ENCODE results near the gene TAS2R40. TPM values are rescaled to one million over a fixed set of nuclear protein-coding genes. Genes with fewer than 3 reads are reported as not detected.

Gene TAS2R40
- polyA plus RNA-seq, 3 donors: 0.54 TPM; not detected in 2

DNA sequence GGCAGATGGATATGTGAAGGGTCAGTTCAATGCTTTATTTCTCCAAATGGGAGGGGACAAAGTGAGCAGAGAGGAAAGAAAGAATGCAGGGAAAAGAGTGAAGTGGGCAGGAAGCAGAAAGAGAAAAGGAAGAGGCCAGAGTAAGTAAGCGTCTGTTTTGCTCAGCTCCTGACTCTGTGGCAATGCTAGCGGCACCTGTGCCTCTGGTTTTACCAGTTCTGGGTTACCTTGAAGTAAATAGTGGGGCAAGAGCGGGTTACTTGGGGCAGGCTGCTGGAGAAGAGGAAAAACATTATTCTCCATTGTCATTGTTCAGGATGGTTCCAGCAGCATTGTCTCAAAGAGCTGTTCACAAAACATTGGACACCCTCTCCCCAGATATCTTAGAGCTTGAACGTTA lies 1.9 kb downstream of the TAS2R40 start:
- intact Hi-C loops (cut with micrococcal nuclease): no loop called here
- H4K20me1 ChIP-seq (ENCODE audit: insufficient read depth, low read length): no peaks in the 10 kb centered on the region
- TF ChIP-seq, protein P1, sequence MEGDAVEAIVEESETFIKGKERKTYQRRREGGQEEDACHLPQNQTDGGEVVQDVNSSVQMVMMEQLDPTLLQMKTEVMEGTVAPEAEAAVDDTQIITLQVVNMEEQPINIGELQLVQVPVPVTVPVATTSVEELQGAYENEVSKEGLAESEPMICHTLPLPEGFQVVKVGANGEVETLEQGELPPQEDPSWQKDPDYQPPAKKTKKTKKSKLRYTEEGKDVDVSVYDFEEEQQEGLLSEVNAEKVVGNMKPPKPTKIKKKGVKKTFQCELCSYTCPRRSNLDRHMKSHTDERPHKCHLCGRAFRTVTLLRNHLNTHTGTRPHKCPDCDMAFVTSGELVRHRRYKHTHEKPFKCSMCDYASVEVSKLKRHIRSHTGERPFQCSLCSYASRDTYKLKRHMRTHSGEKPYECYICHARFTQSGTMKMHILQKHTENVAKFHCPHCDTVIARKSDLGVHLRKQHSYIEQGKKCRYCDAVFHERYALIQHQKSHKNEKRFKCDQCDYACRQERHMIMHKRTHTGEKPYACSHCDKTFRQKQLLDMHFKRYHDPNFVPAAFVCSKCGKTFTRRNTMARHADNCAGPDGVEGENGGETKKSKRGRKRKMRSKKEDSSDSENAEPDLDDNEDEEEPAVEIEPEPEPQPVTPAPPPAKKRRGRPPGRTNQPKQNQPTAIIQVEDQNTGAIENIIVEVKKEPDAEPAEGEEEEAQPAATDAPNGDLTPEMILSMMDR (IDR thresholded peaks at IDR 0.05): no peak
- H3K9me3 ChIP-seq (replicated peaks in 1 of 2; ENCODE audit: control insufficient read depth in 1 of 2, insufficient read depth in 1 of 2, low read length in 2 of 2): no peaks in the 10 kb centered on the region
- no peaks in the 10 kb centered on the region for H3K79me2 ChIP-seq (ENCODE audit: insufficient read depth, low read length)
- 62% methylated on average over 3 of the region's 4 CpGs for WGBS (ENCODE audit: insufficient coverage)
- Mint-ChIP-seq H3K27ac (peak overlapping the region in 6 of 7 donors; percentile 1 to 95 (median 92)), H3K4me1 (peaks cover 54% of the 10 kb centered on the region), H3K36me3 (peaks cover 0 to 9% of the 10 kb centered on the region in 2 donors), H3K9me3 (peaks cover 0 to 3% (median 0%) of the 10 kb centered on the region in 7 donors), H3K4me3 (no peak overlapping the region), H3K27me3 (ENCODE audit: low read depth in 3 of 3) (peaks cover 0 to 5% (median 4%) of the 10 kb centered on the region in 3 donors)
- no peak overlapping the region for H3K4me3 ChIP-seq (replicated peaks in 1 of 3; ENCODE audit: low read depth in 2 of 3, low read length in 3 of 3)
- no peak overlapping the region for H3K4me2 ChIP-seq (replicated peaks; ENCODE audit: extremely low read depth, low read length, poor library complexity, severe bottlenecking)
- H3K27ac ChIP-seq (ENCODE audit: low read depth in 1 of 2, low read length in 2 of 2): peak overlapping the region in 1 of 2 donors; percentile 81
- no peak overlapping the region for H3K9ac ChIP-seq (ENCODE audit: insufficient read depth, low read length, poor library complexity, severe bottlenecking)
- H3K36me3 ChIP-seq (replicated peaks in 1 of 2; ENCODE audit: control insufficient read depth in 1 of 2, insufficient read depth in 2 of 2, low read length in 2 of 2): no peaks in the 10 kb centered on the region
- no peak overlapping the region for H2AFZ ChIP-seq (ENCODE audit: insufficient read depth, low read depth, low read length, poor library complexity, severe bottlenecking)
- no peaks in the 10 kb centered on the region for H3K27me3 ChIP-seq (ENCODE audit: control insufficient read depth in 2 of 2, insufficient read depth in 2 of 2, low read length in 2 of 2)
- H3K4me1 ChIP-seq (ENCODE audit: control insufficient read depth in 1 of 2, insufficient read depth in 2 of 2, low read length in 2 of 2): peaks cover 40 to 42% of the 10 kb centered on the region in 2 donors
- DNase-seq: no peak

DNA sequence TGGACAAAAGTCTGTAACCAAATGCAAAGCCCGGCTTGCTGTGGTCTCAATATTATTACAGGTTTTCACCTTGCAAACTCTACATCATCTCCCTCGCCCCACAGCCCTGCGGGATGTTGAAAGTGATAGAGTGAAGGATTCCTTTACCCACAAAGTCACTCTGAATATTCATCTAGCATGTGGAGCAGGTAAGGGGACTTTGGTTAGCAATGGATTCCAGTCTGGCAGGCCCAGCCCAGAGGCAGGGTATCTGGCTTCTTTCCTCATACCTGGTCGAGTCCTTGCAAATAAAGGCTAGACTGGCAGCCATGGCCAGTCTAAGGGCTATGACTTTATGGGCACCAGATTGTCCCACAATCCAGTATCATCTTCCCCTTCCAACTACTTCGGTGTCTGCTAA lies 3.2 kb downstream of the TAS2R40 start:
- WGBS (ENCODE audit: insufficient coverage): 100% methylated on average over 2 of the region's 5 CpGs
- no peaks in the 10 kb centered on the region for H3K36me3 ChIP-seq (replicated peaks in 1 of 2; ENCODE audit: control insufficient read depth in 1 of 2, insufficient read depth in 2 of 2, low read length in 2 of 2)
- H3K9me3 ChIP-seq (replicated peaks in 1 of 2; ENCODE audit: control insufficient read depth in 1 of 2, insufficient read depth in 1 of 2, low read length in 2 of 2): no peaks in the 10 kb centered on the region
- H3K9ac ChIP-seq (ENCODE audit: insufficient read depth, low read length, poor library complexity, severe bottlenecking): no peak overlapping the region
- Mint-ChIP-seq H3K36me3 (peaks cover 0 to 9% of the 10 kb centered on the region in 2 donors), H3K9me3 (peaks cover 0 to 3% (median 0%) of the 10 kb centered on the region in 7 donors), H3K27ac (no peak overlapping the region), H3K4me1 (peaks cover 50% of the 10 kb centered on the region), H3K27me3 (ENCODE audit: low read depth in 3 of 3) (peaks cover 0 to 5% (median 4%) of the 10 kb centered on the region in 3 donors), H3K4me3 (no peak overlapping the region)
- TF ChIP-seq, protein P1 (IDR thresholded peaks at IDR 0.05): no peak
- no peak for DNase-seq
- H3K4me3 ChIP-seq (replicated peaks in 1 of 3; ENCODE audit: low read depth in 2 of 3, low read length in 3 of 3): no peak overlapping the region
- peaks cover 40 to 41% of the 10 kb centered on the region in 2 donors for H3K4me1 ChIP-seq (ENCODE audit: control insufficient read depth in 1 of 2, insufficient read depth in 2 of 2, low read length in 2 of 2)
- H3K27ac ChIP-seq (ENCODE audit: low read depth in 1 of 2, low read length in 2 of 2): no peak overlapping the region
- no peak overlapping the region for H3K4me2 ChIP-seq (replicated peaks; ENCODE audit: extremely low read depth, low read length, poor library complexity, severe bottlenecking)
- no peaks in the 10 kb centered on the region for H3K79me2 ChIP-seq (ENCODE audit: insufficient read depth, low read length)
- H3K27me3 ChIP-seq (ENCODE audit: control insufficient read depth in 2 of 2, insufficient read depth in 2 of 2, low read length in 2 of 2): no peaks in the 10 kb centered on the region
- no peaks in the 10 kb centered on the region for H4K20me1 ChIP-seq (ENCODE audit: insufficient read depth, low read length)
- intact Hi-C loops (cut with micrococcal nuclease): no loop called here
- H2AFZ ChIP-seq (ENCODE audit: insufficient read depth, low read depth, low read length, poor library complexity, severe bottlenecking): no peak overlapping the region

All from CD14-positive monocyte (primary cell).